Endothelial cell of umbilical vein (primary cell): ENCODE measurements around the gene TOPAZ1.

Source experiments
- EZH2 ChIP-seq: IDR thresholded peaks from 2 replicates; pipeline ENCODE4 v1.6.1; 2012; ENCODE audit warnings: borderline replicate concordance, low read depth, mild to moderate bottlenecking, moderate library complexity, low read length, inconsistent platforms; ENCODE audit not compliant: severe bottlenecking
- TF ChIP-seq, protein P1 (sequence below), 2 donors: IDR thresholded peaks; 1 replicate in 1 of 2; 2 replicates in 1 of 2; pipeline ENCODE4 v1.5.1; 2011; ENCODE audit warnings: low read length in 2 of 2, mild to moderate bottlenecking in 2 of 2, moderate library complexity in 2 of 2, control low read depth in 1 of 2, inconsistent platforms in 1 of 2, low read depth in 1 of 2; ENCODE audit not compliant: insufficient read depth in 1 of 2; ENCODE audit errors: extremely low read depth in 1 of 2

DNA sequence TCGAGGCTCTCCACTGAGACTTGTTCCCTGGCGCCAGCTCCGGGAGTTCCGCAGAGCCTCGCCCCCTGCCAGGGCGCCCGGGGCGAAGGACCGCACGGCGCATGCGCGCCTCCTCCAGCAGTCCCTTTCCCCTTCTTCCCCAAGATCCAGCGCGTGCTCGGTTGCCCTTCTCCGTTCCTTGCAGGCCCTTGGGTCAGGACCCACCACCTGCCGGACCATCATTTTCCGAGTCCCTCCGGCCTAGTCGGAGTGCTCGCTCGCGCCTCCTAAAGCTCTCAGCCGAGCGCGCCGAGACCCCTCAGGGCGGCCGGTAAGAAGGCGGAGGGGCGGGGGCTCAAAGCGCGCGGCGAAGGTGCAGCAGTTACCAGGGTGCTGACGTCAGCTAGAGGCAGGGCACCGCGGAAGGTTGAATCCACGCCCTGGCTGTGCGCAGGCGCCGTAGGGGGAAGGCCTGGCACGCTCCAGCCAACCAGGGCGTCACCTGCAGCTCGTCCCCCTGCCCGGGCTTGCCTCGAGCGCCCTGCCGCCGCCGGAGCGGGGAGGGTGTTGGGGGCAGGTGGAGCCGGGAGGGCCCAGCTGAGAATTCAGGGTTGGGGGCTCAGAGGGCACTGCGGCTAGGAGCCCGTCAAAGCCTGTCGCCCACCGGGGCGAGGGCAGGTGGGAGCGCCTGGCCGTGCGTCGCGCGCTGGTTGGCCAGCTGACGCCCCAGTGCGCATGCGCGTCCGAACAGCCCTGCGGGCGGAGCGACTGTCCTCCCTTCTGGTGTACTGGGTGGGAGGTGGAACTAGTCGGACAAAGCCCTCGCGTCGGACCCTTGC lies 96.5 kb downstream of the TOPAZ1 start, which contains the start of gene TCAIM:
- TF ChIP-seq, protein P1, sequence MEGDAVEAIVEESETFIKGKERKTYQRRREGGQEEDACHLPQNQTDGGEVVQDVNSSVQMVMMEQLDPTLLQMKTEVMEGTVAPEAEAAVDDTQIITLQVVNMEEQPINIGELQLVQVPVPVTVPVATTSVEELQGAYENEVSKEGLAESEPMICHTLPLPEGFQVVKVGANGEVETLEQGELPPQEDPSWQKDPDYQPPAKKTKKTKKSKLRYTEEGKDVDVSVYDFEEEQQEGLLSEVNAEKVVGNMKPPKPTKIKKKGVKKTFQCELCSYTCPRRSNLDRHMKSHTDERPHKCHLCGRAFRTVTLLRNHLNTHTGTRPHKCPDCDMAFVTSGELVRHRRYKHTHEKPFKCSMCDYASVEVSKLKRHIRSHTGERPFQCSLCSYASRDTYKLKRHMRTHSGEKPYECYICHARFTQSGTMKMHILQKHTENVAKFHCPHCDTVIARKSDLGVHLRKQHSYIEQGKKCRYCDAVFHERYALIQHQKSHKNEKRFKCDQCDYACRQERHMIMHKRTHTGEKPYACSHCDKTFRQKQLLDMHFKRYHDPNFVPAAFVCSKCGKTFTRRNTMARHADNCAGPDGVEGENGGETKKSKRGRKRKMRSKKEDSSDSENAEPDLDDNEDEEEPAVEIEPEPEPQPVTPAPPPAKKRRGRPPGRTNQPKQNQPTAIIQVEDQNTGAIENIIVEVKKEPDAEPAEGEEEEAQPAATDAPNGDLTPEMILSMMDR (IDR thresholded peaks at IDR 0.05; ENCODE audit: extremely low read depth in 1 of 2, insufficient read depth in 1 of 2, low read depth in 1 of 2, low read length in 2 of 2), result no peak
- TF ChIP-seq EZH2, result no peak
